GM12891 (cell line): ENCODE measurements around the gene GABRA6.

Experiments
- POLR2A ChIP-seq: IDR thresholded peaks from 2 replicates; pipeline ENCODE4 v1.6.1; 2011; ENCODE audit warnings: low read depth, low read length, control low read depth
- POLR2AphosphoS5 ChIP-seq: IDR thresholded peaks from 2 replicates; pipeline ENCODE4 v1.6.1; 2011; ENCODE audit warnings: low read depth, low read length, control low read depth
- SPI1 ChIP-seq: IDR thresholded peaks from 2 replicates; pipeline ENCODE4 v1.6.1; 2011; ENCODE audit warnings: low read depth, low read length, control low read depth
- TAF1 ChIP-seq: IDR thresholded peaks from 2 replicates; pipeline ENCODE4 v1.6.1; 2011; ENCODE audit warnings: low read depth, low read length, control low read depth

DNA sequence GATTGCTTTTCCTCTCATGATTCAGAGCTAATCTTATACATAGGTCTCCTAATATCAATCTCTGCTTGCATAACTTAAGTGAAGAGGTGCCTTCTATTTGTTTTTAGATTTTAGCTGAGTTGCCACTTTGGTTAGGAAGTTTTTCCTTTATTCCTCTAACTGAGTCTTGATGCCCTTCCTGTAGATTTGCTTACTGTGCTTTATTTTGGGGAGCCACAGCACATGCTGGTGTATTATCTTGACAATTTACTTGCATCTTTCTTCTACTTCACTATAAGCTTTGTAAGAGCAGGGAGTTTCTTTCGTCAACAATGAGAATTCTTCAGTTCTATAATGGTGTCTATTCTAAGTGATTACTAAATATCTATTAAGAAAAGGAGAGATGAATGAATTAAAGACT lies 54.9 kb downstream of the GABRA6 start:
- TF ChIP-seq TAF1 (no peak), POLR2A (no peak), POLR2AphosphoS5 (no peak), SPI1 (no peak)
